HL-60/S4 treated with phorbol 12-myristate 13-acetate at 8.2 ng/mL for 4 days and 3 days (cell line): ENCODE results near the gene JAGN1.
"Not testable (repeated sequence)": the region's sequence is repeated elsewhere in the genome, so short reads cannot be mapped to it uniquely, and the experiment has no call there.

ENCODE experiments used
- in situ Hi-C: fragments of 300-500 bp; cut with MboI; formaldehyde crosslinking; loops from 2 replicates; pipeline ENCODE4 v1.15.0; 2022; ENCODE audit warnings: low sequenced_read_pairs

Gene JAGN1

DNA sequence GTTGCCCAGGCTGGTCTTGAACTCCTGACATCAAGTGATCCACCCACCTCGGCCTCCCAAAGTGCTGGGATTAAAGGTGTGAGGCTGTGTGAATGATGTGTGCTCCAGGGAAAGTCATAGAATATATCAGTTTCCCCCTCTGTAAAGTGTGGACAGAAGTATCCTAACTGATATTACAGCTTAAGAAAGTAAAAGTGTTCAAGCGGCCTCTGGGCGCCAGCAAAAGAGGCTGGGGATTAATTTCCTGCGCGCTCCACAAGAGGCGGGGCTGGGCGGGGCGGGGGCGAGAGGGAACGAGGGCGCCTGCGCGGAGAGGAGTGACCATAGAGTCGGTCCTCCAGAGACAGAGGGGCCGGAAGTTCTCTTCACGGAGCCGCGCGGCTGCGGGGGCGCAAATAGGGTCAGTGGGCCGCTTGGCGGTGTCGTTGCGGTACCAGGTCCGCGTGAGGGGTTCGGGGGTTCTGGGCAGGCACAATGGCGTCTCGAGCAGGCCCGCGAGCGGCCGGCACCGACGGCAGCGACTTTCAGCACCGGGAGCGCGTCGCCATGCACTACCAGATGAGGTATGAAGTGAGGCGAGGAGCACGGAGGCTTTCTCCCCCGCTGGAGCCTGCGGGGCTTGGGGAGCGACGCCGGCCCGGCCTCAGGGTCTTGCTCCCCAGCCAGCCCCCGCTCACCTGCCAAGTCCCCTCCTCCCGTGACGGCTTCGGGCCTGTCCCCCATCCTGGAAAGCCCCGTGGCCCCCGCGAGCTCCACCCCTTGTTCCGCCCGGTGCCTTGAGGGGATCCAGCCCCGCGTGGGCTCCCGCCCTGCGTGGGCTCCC lies at the start of gene JAGN1:
Gene JAGN1, plus strand, starts transcription at position 362 of the 823 bp plus-strand sequence. Its CDS starts 113 bp downstream, at position 475.
- in situ Hi-C loops: no loop called here

DNA sequence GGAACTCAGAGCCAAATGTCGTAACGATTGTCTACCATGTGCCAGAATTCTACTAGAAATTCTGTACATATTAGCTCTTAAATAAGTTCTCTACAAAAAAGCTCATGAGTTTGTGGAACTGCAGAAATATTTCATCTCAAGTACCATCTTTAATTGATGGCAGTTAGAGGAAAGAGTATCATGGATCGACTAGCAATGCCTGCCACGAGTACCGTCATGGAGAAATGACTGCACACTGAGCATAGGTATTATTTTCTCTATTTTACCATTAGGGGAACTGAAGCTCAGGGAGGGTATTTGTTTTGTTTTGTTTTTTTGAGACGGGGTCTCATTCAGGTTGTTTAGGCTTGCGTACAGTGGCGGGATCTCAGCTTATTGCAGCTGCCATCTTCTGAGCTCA lies 49.4 kb upstream of the JAGN1 start:
- in situ Hi-C loops: no loop called here

DNA sequence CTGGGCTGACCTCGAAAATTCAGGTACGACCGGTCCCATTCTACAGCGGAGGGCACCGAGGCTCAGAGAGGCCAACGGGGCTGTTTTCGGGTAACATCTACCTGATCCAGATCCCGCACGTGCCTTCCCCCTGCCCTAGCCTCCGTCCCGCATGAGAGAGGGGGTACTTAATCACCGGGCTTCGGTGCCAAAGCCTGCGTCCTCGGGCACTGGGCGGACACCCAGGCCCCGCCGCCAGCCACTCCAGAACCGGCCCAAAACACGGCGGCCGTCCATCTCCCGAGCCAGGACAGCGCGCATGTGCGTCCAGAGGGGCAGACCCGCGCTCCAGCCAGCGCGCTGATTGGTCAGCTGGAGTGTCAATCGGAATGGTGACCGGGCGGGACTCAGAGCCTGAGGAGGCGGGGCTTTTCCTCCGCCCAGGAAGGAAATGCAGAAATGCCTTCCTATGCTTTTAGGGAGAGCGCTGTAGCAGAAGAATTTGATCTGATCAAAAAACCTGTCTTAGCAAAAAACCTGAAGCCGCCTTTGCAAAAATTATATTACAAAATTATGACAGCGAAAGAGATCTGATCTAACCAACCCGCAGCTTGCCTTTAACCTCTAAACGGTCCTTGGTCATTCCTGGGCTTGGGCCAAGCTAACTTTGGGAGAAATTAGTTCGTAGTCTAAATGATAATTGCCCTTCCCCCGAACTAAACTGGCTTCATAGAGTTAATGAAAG lies 46.5 kb upstream of the JAGN1 start, which contains the start of gene RPUSD3:
Gene RPUSD3, minus strand, starts transcription at position 294 of the 724 bp plus-strand sequence. Its CDS starts 18 bp downstream, at position 276.
- in situ Hi-C loops: no loop called here

DNA sequence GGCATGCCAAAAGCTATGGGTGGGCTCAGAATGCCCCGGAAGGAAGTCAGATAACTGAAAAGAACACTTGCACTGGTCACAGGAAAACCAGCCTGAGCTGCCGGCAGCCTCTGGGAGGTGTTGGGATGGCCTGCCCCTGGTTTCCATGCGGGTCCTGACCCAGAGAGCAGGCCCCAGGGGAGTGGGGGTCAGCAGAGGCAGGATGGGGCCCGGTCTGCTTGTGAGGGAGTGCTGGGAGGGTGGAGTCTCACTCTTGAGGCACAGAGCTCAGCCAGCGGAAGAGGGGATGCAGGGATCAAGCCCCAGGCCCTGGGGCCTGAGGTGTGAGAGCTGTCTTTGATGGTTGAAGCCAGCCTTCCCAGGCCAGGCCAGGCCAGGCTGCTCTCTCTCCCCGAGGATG lies 44.2 kb upstream of the JAGN1 start:
- in situ Hi-C loops: no loop called here

DNA sequence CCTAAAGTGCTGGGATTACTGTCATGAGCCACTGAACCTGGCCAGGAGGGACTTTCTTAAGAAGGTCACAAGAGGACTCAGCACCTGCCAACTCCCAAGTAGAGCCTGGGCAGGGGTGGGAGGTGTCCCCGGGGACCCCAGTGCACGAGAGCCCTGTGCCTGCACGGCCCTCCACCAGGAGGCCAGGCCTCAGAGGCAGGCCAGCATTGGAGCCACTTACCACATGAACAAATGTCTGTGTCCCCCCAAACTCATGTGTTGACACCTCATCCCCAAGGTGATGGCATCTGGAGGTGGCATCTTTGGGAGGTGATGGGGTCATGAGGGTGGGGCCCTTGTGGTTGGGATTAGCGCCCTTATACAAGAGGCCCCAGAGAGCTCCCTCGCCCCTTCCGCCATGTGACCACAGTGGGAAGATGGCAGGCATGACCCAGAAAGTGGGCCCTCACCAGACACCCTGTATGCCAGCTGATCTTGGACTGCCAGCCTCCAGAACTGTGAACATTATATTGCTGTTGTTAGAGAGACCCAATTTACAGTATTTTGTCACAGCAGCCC lies 43.4 kb upstream of the JAGN1 start:
- in situ Hi-C loops: no loop called here

DNA sequence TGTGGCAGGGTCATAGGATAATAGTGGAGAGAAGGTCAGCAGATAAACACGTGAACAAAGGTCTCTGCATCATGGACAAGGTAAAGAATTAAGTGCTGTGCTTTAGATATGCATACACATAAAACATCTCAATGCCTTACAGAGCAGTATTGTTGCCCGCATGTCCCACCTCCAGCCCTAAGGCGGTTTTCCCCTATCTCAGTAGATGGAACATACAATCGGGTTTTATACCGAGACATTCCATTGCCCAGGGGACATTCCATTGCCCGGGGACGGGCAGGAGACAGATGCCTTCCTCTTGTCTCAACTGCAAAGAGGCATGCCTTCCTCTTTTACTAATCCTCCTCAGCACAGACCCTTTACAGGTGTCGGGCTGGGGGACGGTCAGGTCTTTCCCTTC lies 42.5 kb upstream of the JAGN1 start:
- in situ Hi-C loops: not testable (repeated sequence)

DNA sequence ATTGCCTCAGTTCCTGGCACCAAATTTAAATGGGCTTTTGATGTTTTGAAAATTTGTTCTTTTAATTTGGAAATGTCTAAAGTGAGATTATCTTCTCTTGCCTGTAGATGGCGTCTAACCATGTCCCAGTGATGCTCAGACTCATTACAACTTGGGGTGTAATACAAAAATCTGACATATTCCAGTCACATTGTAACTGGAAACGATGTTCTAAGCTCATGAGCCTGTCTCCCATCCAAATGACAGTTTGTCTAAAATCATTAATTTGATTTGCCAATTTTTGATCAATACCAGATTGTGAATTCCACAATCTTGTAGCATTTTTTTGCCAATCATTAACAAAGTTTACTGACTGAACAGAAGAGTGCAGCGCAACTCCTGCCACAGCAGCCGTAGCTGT lies 41.5 kb upstream of the JAGN1 start:
- in situ Hi-C loops: not testable (repeated sequence)

DNA sequence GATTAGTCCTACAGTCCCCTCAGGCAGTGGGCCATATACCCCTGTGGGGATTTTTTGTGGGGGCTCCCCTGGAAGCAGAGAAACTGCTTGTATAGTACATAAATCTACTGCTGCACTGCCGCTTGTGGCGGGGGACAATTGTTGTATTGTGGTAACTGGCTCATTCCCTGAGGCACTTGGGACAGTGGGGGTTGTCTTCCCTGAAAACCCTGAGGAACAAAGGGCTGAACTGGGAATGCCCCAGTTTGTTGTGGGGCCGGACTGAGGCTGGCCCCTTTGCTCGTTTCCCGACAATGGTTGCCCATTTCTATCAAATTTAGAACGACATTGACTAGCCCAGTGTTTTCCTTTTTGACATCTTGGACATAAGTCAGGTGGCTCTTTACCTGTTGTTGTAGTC lies 39.0 kb upstream of the JAGN1 start:
- in situ Hi-C loops: not testable (repeated sequence)

DNA sequence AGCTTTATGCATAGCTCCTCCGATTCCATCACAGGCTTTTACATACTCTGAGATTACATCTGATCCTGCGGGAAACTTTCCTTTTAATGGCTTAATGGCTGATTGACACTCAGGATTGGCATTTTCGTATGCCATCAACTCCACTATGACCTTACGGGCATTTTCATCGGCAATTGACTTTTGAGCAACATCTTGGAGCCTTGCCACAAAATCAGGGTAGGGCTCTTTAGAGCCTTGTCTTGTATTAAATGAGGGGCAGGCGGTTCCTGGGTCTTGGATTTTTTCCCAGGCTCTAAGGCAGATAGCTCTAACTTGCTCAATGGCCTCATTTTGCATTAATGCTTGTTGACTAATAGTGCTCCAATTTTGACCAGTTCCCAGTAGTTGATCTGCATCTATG lies 38.5 kb upstream of the JAGN1 start:
- in situ Hi-C loops: not testable (repeated sequence)

DNA sequence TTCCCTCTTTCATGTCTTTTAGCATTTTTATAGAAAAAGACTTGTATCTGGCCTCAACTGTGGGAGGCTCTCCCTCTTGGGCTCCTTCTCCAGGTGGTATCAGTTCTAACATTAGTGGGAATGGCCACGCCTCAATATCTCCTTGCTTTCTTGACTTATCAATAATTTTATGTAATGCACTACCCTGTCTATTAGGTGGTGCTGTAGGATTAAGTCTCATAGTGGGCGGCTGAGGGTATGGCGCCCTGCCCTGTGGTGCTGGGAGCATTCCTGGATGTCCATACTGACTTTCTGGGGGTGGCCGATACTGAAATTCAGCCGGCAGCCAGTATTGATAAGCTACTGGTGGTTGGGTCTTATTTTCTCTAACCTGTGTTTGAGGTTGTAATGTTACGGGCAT lies 37.9 kb upstream of the JAGN1 start:
- in situ Hi-C loops: no loop called here

DNA sequence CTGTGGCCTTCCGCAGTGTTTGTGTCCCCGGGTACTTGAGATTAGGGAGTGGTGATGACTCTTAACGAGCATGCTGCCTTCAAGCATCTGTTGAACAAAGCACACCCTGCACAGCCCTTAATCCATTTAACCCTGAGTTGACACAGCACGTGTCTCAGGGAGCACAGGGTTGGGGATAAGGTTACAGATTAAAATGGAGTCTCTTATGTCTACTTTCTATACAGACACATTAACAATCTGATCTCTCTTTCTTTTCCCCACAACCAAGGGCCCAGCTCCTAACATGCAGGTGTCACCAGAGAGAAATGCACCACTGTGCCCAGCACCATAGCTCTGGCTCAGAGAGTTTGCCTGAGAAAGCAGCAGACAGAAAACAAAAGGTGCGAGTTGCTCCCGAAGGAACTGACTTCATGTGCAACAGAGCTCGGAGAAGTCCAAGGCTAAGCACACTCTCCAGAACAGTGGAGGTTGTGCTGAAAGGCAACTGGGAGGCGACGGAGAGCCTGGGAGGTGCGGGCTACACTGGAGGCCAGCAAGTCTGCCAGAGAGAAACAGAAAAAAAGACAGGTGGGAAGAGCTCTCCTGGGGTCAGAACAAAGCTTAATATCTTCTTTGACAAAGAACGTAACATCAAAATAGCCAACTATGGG lies 36.0 kb upstream of the JAGN1 start:
- in situ Hi-C loops: not testable (repeated sequence)

DNA sequence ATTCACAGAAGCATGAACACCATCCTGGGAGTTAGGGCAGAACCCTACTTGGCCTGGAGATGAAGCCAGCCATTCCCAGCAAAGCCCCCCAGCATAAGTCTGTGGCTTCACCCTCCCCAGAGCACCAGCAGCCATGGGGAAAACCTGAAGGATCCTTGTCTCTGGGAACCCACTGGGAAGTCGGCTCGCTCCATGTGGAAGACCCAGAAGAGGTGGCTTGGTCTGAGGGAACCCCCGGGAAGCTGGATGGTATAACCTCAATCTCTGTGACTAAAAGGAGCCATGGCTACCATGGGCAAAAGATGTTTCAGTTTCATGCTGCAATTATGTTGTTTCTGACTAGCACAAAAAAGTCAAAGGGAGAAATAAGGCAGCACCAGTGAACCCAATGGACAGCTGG lies 34.8 kb upstream of the JAGN1 start:
- in situ Hi-C loops: no loop called here

DNA sequence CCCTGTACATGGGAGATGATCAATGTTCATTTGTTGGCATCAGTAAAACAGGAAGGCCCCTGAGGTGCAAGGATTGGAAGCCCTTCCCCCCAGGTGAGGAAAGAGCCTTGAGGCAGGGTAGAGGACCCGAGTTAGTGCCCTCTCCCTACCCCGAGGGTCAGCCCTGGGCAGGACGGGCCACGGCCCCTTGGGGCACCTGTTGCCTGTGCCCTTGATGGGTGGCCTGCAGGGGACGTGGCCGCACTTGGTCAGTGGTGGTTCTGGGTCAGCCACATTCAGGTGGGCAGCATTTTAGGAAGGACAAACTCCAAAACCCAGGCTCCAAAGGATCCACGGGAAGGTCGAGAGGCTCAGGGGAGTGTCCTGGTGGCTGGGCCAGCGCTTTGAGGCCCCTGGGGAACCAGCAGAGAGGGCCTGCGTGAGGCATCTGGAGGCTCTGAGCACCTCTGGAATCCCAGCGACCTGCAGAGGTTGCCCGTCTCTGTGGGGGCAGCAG lies 30.8 kb upstream of the JAGN1 start:
- in situ Hi-C loops: no loop called here

DNA sequence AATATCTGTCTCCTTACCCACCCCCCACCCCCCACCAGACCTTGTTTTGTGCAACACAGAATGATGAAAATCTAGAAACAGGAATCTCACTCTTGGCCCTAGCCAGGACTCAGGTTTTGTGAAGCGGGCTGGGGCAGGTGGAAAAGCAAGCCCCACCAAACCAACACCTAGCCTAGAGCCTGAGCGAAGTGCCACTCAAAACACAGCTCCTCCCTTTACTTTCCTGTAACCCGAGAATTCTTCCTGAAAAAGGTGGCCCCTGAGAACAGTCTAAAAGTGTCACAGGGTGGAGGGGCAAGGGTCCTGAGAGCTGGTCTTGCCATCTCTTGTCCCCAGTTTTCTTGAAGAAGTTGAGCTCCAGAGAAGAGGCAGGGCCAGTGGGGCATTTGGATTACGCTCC lies 29.2 kb upstream of the JAGN1 start:
- in situ Hi-C loops: no loop called here

DNA sequence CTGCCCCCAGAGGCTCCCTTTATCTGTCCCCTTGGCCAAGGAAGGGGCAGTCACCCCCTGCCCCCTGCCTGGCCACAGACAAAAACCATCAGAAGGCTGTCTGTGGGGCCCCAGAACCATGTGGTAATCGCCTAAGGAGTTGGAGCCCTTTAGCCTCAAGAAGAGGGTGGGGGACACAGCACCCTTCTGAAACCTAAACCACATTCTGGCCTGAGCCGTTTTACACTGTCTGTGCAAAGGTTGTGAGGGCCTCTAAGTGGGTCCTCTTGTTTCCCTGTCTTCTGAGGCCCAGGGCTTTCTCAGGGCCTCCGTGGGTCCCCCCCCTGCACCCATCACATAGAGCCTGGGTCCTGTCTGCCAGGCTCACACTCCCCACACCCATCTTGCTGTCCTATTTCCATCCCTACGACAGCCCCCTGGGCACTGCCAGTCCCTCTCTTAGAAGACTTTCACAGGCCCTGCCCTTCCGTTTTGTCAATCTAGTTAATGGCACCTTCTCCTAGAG lies 28.7 kb upstream of the JAGN1 start:
- in situ Hi-C loops: no loop called here

DNA sequence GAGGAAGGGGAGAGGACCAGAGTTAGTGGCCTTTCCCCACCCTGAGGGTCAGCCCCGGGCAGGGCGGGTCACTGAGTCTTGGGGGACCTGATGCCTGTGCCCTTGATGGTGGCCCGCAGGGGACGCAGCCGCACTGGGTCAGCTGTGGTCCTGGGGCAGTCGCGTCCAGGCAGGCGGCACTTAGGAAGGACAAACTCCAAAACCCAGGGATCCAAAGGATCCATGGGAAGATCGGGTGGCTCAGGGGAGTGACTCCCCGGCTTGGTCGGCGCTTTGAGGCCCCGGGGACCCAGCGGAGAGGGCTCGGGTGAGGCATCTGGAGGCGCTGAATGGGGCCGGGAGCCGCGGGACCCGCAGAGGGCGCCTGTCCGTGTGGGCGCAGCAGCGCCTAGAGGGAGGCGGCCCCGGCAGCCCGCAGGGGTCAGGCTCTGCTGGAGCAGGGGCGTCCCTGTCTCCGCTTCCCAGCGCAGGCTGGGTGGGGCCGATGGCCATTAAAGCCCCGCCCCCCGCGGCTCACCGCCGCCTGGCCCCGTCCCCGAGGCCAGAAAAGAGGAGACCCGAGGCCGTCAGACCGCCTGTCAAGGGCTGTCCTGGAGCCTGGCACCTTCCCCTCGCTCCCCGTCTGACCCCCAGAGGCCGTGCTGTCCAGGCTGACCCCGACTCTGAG lies 27.9 kb upstream of the JAGN1 start:
- in situ Hi-C loops: no loop called here

DNA sequence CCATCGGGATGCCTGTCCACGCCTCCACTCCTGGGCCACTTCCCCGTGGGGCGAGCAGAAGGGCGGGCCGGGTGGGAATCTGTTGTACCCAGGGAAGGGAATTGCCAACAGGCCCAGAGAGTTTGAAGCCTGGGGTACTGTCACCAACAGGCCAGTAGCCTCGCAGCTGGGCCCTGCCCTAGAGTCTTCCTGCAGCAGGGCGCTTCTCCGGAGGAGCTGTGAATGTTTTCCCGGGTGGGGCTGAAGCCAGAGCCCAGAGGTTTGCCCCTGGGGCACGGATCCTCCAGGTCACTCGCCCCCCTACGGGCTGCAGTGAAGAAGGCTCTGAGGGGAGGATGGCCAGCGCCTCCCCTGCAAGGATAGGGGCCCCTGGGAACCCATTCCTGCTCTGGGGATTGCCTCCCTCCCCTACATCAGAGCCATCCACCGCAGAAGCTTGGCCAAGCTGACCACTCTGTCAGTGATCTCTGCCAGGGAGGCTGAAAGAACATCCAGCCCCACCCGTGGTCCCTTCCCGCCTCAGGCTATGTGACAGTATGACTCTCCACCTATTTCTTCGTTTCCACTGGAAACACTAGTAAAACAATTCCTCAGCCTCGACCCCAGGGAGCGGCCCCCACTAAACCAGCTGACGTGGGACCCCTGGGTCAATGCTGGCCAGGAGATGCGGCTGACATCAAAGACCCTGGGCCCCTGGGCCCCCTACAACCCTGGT lies 27.2 kb upstream of the JAGN1 start:
- in situ Hi-C loops: no loop called here

DNA sequence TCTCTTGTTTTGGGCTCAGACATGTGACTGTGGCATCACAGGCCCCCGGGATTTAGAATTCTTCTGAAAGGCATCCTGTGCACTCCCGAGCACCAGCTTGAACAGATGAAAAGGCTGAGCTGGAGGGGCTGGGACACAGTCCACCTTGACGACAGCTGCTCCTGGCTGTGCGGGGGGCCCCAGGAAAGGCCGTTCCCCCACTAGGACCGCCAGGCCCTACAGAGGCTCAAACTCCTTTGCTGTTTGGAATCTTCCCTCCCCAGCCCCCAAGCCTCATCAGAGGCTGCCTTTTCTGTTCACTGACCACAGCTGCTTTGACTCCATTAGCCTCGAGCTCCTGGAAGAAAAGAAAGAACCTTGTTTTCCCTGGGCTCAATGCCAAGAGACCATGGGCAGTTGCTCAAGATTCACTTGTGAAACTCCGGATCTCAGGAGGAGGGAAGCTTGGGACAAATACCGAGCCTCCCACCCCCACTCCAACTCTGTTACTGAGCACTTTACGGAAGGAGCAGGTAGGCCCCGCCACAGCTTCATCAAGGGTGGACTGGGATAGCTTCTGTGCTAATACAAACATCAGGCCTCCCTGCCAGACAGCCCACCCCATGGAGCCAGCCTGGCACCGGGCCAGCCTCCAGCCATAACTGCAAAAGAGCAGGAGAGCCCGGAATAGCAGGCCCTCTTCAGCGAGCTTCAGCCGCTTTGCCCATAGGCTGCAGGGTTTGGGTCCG lies 26.0 kb upstream of the JAGN1 start:
- in situ Hi-C loops: no loop called here

DNA sequence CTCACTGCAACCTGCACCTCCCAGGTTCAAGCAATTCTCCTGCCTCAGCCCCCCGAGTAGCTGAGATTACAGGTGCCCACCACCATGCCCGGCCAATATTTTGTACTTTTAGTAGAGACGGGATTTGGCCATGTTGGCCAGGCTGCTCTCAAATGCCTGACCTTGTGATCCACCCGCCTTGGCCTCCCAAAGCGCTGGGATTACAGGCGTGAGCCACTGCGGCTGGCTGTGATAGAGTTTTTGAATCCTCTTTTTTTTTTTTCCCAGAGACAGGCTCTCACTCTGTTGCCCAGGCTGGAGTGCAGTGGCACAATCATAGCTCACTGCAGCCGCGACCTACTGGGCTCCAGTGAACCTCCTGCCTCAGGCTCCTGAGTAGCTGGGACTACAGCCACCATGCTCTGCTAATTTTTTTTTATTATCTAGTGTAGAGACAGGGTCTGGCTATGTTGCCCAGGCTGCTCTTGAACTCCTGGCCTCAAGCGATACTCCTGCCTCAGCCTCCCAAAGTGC lies 25.2 kb upstream of the JAGN1 start:
- in situ Hi-C loops: not testable (repeated sequence)
